HG03280 (cell line): Measurements from ENCODE around the gene AHSP.
"Not testable (repeated sequence)": the region's sequence is repeated elsewhere in the genome, so short reads cannot be mapped to it uniquely, and the experiment has no call there.

ENCODE experiments used
- ATAC-seq: cut with Tn5 transposase; IDR thresholded peaks from one replicate; pipeline ENCODE4 v1.9.1; 2021; ENCODE audit warnings: mild to moderate bottlenecking, moderate library complexity; ENCODE audit not compliant: unreplicated experiment

Gene AHSP

GRCh38 chr16:31499928-31500327 lies 27.8 kb upstream of the AHSP start:
- ATAC-seq = no peak

- no peak for ATAC-seq
Measured at GRCh38 chr16:31501226-31501965, 26.3 kb upstream of the AHSP start.

- no peak for ATAC-seq
Measured at GRCh38 chr16:31501966-31502348, 25.7 kb upstream of the AHSP start.

- ATAC-seq = no peak
Measured at GRCh38 chr16:31502981-31503380, 24.7 kb upstream of the AHSP start.

GRCh38 chr16:31503555-31503954 lies 24.1 kb upstream of the AHSP start:
- ATAC-seq = not testable (repeated sequence)

GRCh38 chr16:31504159-31504558 lies 23.5 kb upstream of the AHSP start:
- no peak for ATAC-seq

- peak; percentile 29 for ATAC-seq
Measured at GRCh38 chr16:31505483-31505882, 22.2 kb upstream of the AHSP start.

- ATAC-seq = peak; percentile 13
Measured at GRCh38 chr16:31507617-31507928, 20.1 kb upstream of the AHSP start.

- peak; percentile 90 for ATAC-seq
Measured at GRCh38 chr16:31507929-31508705, 19.6 kb upstream of the AHSP start, which contains the start of gene RUSF1. Gene RUSF1, minus strand, starts transcription at chr16:31508391. Its CDS starts 18 bp downstream, at chr16:31508373.

GRCh38 chr16:31508706-31509195 lies 18.9 kb upstream of the AHSP start:
- no peak for ATAC-seq

- no peak for ATAC-seq
Measured at GRCh38 chr16:31513126-31513525, 14.6 kb upstream of the AHSP start.

- ATAC-seq = no peak
Measured at GRCh38 chr16:31513884-31514283, 13.8 kb upstream of the AHSP start.

GRCh38 chr16:31517800-31518402 lies 9.8 kb upstream of the AHSP start:
- no peak for ATAC-seq

GRCh38 chr16:31519759-31520431 lies 7.8 kb upstream of the AHSP start:
- no peak for ATAC-seq

GRCh38 chr16:31521368-31521767 lies 6.3 kb upstream of the AHSP start:
- ATAC-seq = no peak

GRCh38 chr16:31522071-31522470 lies 5.6 kb upstream of the AHSP start:
- ATAC-seq = no peak

- ATAC-seq = not testable (repeated sequence)
Measured at GRCh38 chr16:31523768-31524167, 3.9 kb upstream of the AHSP start.

- no peak for ATAC-seq
Measured at GRCh38 chr16:31525113-31525512, 2.6 kb upstream of the AHSP start.

- ATAC-seq = no peak
Measured at GRCh38 chr16:31528523-31529107, 915 bp downstream of the AHSP start.

- ATAC-seq = no peak
Measured at GRCh38 chr16:31529108-31529936, 1.6 kb downstream of the AHSP start.
